HepG2 (cell line): Measurements from ENCODE around the gene LHPP. TPM values are rescaled to one million over a fixed set of nuclear protein-coding genes. Genes with fewer than 3 reads are reported as not detected.

ENCODE experiments used
- ELF1 ChIP-seq: sonication (generic); formaldehyde crosslinking; IDR thresholded peaks from 2 replicates; pipeline ENCODE4 v1.4.0; 2020; ENCODE audit warnings: missing genetic modification reagents
- MTA1 ChIP-seq: sonication (generic); formaldehyde crosslinking; IDR thresholded peaks from 2 replicates; pipeline ENCODE4 v1.4.0; 2020; ENCODE audit warnings: missing genetic modification reagents, mild to moderate bottlenecking, borderline replicate concordance
- POLR2AphosphoS2 ChIP-seq: IDR thresholded peaks from 2 replicates; pipeline ENCODE4 v1.6.1; 2011; ENCODE audit warnings: low read depth, low read length, improper control_type of control experiment
- RCOR2 ChIP-seq: IDR thresholded peaks from 2 replicates; pipeline ENCODE4 v1.6.1; 2016; ENCODE audit warnings: missing biosample characterization, missing genetic modification reagents
- RXRA ChIP-seq: sonication (generic); formaldehyde crosslinking; IDR thresholded peaks from 2 replicates; pipeline ENCODE4 v1.5.1; 2020; ENCODE audit warnings: missing genetic modification reagents
- TARDBP ChIP-seq: sonication (generic); formaldehyde crosslinking; IDR thresholded peaks from 2 replicates; pipeline ENCODE4 v1.8.0; 2022; ENCODE audit warnings: mild to moderate bottlenecking, missing genetic modification reagents
- ZNF451 ChIP-seq: sonication (generic); formaldehyde crosslinking; IDR thresholded peaks from 2 replicates; pipeline ENCODE4 v1.5.0; 2020; ENCODE audit warnings: mild to moderate bottlenecking, missing genetic modification reagents
- ZNF547 ChIP-seq: sonication (generic); formaldehyde crosslinking; IDR thresholded peaks from 2 replicates; pipeline ENCODE4 v1.5.1; 2020; ENCODE audit warnings: mild to moderate bottlenecking, missing genetic modification reagents
- ZNF558 ChIP-seq: sonication (generic); formaldehyde crosslinking; IDR thresholded peaks from 2 replicates; pipeline ENCODE4 v1.9.0; 2022; ENCODE audit warnings: mild to moderate bottlenecking, missing genetic modification reagents, borderline replicate concordance
- ZNF589 ChIP-seq: sonication (generic); formaldehyde crosslinking; conservative IDR thresholded peaks from 2 replicates; pipeline ENCODE4 v1.8.0; 2022; ENCODE audit warnings: mild to moderate bottlenecking, moderate library complexity, missing genetic modification reagents
- polyA plus RNA-seq, 8 experiments: library from polyadenylated mRNA; depleted of rRNA in 3 of 8; stranded (reverse) in 7 of 8; unstranded in 1 of 8; fragments of >200 nt; fragmentation: Illumina TruSeq in 4 of 8; extraction: Trizol in 4 of 8; gene quantifications; 2 replicates each; pipeline versions ENCODE4 v1.2.1 to v1.2.3, GENCODE V29; 2011 to 2016; ENCODE audit warnings: low read depth in 4 of 8, missing spikeins in 1 of 8, mixed read lengths in 1 of 8; ENCODE audit not compliant: insufficient read depth in 1 of 8
- total RNA-seq, 5 experiments: library from RNA; depleted of rRNA; stranded (reverse); fragments of >200 nt; fragmentation: Illumina TruSeq; extraction: Trizol; gene quantifications; 2 replicates each; pipeline ENCODE4 v1.2.3, GENCODE V29; 2016; ENCODE audit warnings: low read depth in 1 of 5
- TF ChIP-seq, protein P1 (sequence below): sonication (generic); formaldehyde crosslinking; IDR thresholded peaks from 2 replicates; pipeline ENCODE4 v1.4.0; 2020; ENCODE audit warnings: mild to moderate bottlenecking, missing genetic modification reagents
- TF ChIP-seq, protein P2 (sequence below): sonication (generic); formaldehyde crosslinking; IDR thresholded peaks from 2 replicates; pipeline ENCODE4 v1.4.0; 2020; ENCODE audit warnings: low read depth, mild to moderate bottlenecking, missing genetic modification reagents
- TF ChIP-seq, protein P3 (sequence below): sonication (generic); formaldehyde crosslinking; IDR thresholded peaks from 2 replicates; pipeline ENCODE4 v1.8.0; 2022; ENCODE audit warnings: missing genetic modification reagents, mild to moderate bottlenecking, moderate library complexity, borderline replicate concordance
- TF ChIP-seq, protein P4 (sequence below): sonication (generic); formaldehyde crosslinking; IDR thresholded peaks from 2 replicates; pipeline ENCODE4 v1.4.0; 2020; ENCODE audit warnings: missing genetic modification reagents

Gene LHPP
- total and polyA plus RNA-seq, 2 of the 13 experiments (the other 11 are each of a cell fraction or from before 2014, with no cell fraction given): 5.2 to 13.1 TPM

DNA sequence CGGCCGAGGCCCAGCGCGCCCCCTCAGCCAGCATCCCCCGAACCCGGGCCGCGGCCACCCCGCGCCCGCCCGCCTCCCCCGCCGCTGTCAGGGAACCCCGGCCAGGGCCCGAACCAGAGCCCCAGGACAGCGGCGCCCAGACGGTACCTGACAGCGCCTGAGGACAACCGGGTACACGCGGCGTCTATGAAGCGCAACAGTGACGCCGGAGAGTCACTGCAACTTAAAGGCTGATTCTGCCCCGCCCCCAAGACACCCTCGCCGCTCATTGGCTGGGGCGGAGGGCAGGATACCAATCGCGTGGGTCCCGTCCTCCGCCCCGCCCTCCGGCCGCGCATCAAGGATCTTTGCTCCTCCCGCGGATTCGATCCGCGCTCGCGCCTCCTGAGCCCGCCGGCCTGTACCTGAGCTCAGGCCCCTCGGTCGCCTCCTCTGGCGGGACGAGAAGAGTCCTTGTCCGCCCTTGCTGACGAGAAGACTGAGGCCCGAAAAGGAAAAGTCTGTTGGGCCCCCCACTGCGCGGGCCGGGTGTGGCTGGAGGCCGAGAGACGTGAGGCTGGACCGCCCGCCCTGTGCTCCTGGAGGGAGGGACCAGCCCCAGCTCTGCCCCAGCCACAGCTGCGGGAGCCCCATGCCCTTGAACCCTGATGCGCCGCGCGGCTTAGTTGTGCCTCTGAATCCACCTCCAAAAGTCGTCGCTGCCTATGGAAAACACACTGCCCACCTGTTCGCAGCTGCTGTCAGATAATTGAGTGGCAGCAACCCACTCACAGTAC is 42.7 kb upstream of the LHPP start, which contains the start of gene OAT (continued):
- TF ChIP-seq, protein P1, sequence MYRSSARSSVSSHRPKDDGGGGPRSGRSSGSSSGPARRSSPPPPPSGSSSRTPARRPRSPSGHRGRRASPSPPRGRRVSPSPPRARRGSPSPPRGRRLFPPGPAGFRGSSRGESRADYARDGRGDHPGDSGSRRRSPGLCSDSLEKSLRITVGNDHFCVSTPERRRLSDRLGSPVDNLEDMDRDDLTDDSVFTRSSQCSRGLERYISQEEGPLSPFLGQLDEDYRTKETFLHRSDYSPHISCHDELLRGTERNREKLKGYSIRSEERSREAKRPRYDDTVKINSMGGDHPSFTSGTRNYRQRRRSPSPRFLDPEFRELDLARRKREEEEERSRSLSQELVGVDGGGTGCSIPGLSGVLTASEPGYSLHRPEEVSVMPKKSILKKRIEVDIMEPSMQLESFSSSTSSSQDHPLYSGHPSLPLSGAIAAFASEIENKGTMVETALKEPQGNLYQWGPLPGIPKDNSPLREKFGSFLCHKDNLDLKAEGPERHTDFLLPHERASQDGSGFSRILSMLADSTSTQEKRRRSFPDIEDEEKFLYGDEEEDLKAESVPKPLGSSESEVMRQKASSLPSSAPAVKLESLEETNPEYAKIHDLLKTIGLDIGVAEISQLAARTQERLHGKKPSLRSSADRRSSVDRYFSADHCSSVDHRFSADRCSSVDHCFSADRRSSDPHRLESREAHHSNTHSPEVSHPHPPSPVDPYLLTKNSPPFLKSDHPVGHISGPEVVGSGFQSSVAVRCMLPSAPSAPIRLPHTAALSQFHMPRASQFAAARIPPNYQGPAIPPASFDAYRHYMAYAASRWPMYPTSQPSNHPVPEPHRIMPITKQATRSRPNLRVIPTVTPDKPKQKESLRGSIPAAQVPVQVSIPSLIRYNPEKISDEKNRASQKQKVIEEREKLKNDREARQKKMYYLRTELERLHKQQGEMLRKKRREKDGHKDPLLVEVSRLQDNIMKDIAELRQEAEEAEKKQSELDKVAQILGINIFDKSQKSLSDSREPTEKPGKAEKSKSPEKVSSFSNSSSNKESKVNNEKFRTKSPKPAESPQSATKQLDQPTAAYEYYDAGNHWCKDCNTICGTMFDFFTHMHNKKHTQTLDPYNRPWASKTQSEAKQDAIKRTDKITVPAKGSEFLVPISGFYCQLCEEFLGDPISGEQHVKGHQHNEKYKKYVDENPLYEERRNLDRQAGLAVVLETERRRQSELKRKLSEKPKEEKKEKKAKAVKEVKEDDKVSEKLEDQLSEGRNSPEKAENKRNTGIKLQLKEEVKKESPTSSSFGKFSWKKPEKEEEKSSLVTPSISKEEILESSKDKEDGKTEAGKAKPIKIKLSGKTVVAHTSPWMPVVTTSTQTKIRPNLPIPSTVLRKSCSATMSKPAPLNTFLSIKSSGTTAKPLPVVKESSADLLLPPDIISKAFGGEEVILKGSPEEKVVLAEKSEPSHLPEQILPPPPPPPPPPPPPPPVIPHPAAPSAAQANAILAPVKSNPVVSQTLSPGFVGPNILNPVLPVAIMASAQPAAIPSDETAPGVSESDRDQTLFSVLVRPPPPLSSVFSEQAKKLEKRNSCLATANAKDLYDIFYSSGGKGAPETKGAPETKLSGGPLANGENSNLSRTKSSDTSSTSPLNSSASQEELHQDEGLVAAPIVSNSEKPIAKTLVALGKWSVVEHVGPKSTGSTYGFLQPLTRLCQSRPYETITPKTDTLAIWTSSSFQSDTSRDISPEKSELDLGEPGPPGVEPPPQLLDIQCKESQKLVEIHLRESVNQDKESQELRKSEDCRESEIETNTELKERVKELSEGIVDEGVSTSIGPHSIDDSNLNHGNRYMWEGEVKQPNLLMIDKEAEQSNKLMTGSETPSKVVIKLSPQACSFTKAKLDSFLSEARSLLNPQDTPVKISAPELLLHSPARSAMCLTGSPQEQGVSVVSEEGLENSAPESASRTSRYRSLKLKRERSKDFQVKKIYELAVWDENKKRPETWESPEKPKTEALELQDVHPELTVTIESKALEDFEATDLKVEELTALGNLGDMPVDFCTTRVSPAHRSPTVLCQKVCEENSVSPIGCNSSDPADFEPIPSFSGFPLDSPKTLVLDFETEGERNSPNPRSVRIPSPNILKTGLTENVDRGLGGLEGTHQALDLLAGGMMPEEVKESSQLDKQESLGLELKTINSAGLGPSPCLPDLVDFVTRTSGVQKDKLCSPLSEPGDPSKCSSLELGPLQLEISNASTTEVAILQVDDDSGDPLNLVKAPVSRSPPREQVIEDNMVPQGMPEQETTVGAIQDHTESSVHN (CRISPR knock-in tag): 0 out of 2 replicates have a peak, but pooled peaks have one; percentile 23
- peak; percentile 74; the same call in 1 of the 2 replicates for TF ChIP-seq POLR2AphosphoS2
- TF ChIP-seq ZNF558 (CRISPR knock-in tag): no peak
- TF ChIP-seq ZNF547 (CRISPR knock-in tag): no peak
- TF ChIP-seq RXRA (CRISPR knock-in tag): peak; percentile 71
- 0 out of 2 replicates have a peak, but pooled peaks have one; percentile 30 for TF ChIP-seq TARDBP (CRISPR knock-in tag)
- no peak; the same call in 1 of the 2 replicates for TF ChIP-seq ELF1 (CRISPR knock-in tag)
- TF ChIP-seq MTA1 (CRISPR knock-in tag): no peak
- TF ChIP-seq ZNF451 (CRISPR knock-in tag): no peak
- TF ChIP-seq, protein P2, sequence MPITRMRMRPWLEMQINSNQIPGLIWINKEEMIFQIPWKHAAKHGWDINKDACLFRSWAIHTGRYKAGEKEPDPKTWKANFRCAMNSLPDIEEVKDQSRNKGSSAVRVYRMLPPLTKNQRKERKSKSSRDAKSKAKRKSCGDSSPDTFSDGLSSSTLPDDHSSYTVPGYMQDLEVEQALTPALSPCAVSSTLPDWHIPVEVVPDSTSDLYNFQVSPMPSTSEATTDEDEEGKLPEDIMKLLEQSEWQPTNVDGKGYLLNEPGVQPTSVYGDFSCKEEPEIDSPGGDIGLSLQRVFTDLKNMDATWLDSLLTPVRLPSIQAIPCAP (CRISPR knock-in tag): no peak
- TF ChIP-seq, protein P3, sequence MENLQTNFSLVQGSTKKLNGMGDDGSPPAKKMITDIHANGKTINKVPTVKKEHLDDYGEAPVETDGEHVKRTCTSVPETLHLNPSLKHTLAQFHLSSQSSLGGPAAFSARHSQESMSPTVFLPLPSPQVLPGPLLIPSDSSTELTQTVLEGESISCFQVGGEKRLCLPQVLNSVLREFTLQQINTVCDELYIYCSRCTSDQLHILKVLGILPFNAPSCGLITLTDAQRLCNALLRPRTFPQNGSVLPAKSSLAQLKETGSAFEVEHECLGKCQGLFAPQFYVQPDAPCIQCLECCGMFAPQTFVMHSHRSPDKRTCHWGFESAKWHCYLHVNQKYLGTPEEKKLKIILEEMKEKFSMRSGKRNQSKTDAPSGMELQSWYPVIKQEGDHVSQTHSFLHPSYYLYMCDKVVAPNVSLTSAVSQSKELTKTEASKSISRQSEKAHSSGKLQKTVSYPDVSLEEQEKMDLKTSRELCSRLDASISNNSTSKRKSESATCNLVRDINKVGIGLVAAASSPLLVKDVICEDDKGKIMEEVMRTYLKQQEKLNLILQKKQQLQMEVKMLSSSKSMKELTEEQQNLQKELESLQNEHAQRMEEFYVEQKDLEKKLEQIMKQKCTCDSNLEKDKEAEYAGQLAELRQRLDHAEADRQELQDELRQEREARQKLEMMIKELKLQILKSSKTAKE: peak; percentile 44; the same call in 1 of the 2 replicates
- TF ChIP-seq ZNF589 (CRISPR knock-in tag): no peak
- peak; percentile 58; the same call in 1 of the 2 replicates for TF ChIP-seq RCOR2 (CRISPR knock-in tag)
- TF ChIP-seq, protein P4, sequence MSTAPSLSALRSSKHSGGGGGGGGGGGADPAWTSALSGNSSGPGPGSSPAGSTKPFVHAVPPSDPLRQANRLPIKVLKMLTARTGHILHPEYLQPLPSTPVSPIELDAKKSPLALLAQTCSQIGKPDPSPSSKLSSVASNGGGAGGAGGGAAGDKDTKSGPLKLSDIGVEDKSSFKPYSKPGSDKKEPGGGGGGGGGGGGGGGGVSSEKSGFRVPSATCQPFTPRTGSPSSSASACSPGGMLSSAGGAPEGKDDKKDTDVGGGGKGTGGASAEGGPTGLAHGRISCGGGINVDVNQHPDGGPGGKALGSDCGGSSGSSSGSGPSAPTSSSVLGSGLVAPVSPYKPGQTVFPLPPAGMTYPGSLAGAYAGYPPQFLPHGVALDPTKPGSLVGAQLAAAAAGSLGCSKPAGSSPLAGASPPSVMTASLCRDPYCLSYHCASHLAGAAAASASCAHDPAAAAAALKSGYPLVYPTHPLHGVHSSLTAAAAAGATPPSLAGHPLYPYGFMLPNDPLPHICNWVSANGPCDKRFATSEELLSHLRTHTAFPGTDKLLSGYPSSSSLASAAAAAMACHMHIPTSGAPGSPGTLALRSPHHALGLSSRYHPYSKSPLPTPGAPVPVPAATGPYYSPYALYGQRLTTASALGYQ: peak; percentile 67; the same call in 1 of the 2 replicates
